Measurements from ENCODE around the gene GEMIN8.

GEMIN8 gene

DNA sequence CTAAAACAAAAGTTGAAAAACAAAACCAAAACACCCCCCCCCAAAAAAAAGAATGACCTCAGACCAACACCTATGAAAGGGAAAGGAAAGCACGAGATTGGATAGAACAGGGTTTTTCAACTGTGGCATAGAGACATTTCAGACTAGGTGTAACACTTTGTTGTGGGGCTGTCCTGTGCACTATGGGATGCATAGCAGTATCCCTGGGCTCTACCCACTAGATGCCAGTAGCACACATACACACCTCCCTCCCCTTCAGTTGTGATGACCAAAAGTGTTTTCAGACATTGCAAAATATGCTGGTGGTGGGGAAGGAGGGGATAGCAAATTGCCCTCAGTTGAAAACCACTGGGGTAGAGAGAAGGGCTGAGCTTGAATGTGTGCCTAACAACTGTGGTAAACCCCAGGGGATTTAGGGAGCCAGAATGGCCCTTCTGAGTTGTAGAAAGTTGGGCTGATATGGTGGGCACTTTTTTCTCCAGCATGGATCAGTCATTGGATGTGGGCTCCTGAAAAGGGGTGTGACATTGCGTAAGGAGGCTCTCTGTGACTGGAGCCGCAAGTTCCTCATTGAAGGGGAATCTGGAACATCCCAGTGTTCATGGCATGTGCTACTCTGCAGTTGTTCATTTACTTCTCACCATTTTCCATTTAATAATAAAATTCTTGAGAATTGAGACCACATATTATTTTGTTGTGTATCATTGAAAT, 8.8 kb upstream of the GEMIN8 start:
- TF ChIP-seq, protein P1, sequence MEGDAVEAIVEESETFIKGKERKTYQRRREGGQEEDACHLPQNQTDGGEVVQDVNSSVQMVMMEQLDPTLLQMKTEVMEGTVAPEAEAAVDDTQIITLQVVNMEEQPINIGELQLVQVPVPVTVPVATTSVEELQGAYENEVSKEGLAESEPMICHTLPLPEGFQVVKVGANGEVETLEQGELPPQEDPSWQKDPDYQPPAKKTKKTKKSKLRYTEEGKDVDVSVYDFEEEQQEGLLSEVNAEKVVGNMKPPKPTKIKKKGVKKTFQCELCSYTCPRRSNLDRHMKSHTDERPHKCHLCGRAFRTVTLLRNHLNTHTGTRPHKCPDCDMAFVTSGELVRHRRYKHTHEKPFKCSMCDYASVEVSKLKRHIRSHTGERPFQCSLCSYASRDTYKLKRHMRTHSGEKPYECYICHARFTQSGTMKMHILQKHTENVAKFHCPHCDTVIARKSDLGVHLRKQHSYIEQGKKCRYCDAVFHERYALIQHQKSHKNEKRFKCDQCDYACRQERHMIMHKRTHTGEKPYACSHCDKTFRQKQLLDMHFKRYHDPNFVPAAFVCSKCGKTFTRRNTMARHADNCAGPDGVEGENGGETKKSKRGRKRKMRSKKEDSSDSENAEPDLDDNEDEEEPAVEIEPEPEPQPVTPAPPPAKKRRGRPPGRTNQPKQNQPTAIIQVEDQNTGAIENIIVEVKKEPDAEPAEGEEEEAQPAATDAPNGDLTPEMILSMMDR (IDR thresholded peaks at IDR 0.05; ENCODE audit: extremely low read depth, insufficient read depth, missing control alignments) = no peak
- no peak for DNase-seq (ENCODE audit: low spot score)
- in situ Hi-C loops (cut with MboI; ENCODE audit: low pct_unique_long_range_greater_than_20kb, low sequenced_read_pairs, unreplicated experiment) = loop anchor here (10.0 to 25.0 kb wide), 3 partner anchors 144 to 534 kb away; no protein-coding TSS in a partner anchor

DNA sequence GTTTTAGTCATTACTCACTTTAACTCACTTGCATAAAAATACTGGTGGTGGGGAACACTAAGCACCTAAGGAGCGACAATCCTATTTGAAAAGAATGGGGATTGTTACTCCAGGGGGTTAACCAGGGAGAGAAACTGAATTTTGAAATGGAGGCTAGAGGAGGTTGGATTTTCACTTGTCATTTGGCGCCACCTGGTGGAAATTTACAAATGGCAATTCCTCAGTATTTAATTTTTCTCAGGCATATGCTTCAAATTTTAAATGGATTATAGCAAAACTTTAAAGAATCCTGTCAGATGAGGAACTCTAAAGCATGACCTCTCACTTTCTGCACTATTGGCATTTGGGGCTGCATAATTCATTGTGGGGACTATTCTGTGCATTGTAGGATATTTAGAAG, 2.7 kb upstream of the GEMIN8 start:
- in situ Hi-C loops (cut with MboI; ENCODE audit: low pct_unique_long_range_greater_than_20kb, low sequenced_read_pairs, unreplicated experiment) = loop anchor here (10.0 to 25.0 kb wide), 3 partner anchors 138 to 528 kb away; no protein-coding TSS in a partner anchor
- peak; percentile 59 for DNase-seq (ENCODE audit: low spot score)

DNA sequence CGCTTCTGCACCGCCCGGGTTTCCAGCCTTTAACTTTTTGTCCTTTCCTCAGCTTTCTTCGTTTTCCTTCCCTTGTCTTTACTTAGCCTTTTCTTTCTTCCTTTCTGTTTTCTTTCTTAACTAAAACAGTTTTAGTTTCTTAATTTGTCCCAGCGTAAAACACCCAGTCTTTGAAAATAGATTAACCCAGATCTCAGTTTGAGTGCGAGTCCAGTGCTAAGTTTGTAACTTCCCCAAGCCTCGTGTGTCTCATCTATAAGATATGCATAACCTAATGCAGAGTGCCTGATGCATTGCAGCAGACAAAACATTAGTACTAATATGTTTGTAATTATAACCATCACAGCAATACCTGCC, 460 bp upstream of the GEMIN8 start:
- in situ Hi-C loops (cut with MboI; ENCODE audit: low pct_unique_long_range_greater_than_20kb, low sequenced_read_pairs, unreplicated experiment) = loop anchor here (10.0 to 25.0 kb wide), 3 partner anchors 135 to 525 kb away; no protein-coding TSS in a partner anchor
- no peak for DNase-seq (ENCODE audit: low spot score)
- TF ChIP-seq, protein P1 (IDR thresholded peaks at IDR 0.05; ENCODE audit: extremely low read depth, insufficient read depth, missing control alignments) = no peak

More for the DNA sequence above, 2.7 kb upstream of the GEMIN8 start:
- TF ChIP-seq, protein P1 (IDR thresholded peaks at IDR 0.05; ENCODE audit: extremely low read depth, insufficient read depth, missing control alignments) = peak; percentile 59

DNA sequence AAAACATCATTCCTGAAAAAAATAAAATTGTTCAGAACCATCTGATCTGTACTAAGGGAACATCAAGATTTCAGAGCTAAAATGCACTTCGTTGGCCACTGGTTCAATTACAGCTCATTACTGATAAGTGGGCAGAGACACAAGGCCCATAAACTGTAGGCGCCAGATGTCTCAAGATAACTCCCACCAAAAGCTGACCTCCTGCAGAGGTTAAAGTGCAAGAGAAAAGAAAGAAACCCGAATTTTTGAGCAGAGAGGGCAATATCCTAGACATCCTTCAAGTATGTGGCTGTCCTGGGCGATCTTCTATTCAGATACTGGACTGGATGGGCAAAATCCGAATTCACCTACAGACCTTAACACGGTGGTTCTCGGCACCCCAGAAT, 660 bp downstream of the GEMIN8 start:
- in situ Hi-C loops (cut with MboI; ENCODE audit: low pct_unique_long_range_greater_than_20kb, low sequenced_read_pairs, unreplicated experiment) = loop anchor here (5.0 to 25.0 kb wide), 2 partner anchors 267 to 372 kb away; no protein-coding TSS in a partner anchor
- DNase-seq (ENCODE audit: low spot score) = no peak
- TF ChIP-seq, protein P1 (IDR thresholded peaks at IDR 0.05; ENCODE audit: extremely low read depth, insufficient read depth, missing control alignments) = no peak

DNA sequence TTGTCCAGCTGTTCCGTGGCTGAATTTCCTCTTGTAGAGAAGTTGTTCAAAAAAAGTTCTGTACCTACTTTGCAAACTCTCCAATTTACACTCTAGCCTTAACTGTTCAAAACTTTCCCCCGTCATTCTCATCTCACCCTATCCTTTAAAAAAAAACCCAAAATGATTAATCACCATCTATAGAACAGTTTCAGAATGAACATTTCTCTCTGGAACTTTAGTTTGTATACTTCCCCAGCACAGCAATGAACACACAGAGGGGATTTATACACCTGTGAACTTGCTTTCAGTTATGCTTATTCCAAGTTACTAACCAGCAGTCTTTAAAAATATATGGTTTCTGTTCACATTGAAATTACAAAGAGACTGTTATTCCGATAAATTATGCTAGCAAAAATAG, 1.2 kb downstream of the GEMIN8 start:
- in situ Hi-C loops (cut with MboI; ENCODE audit: low pct_unique_long_range_greater_than_20kb, low sequenced_read_pairs, unreplicated experiment) = loop anchor here (5.0 to 25.0 kb wide), 2 partner anchors 266 to 371 kb away; no protein-coding TSS in a partner anchor
- TF ChIP-seq, protein P1 (IDR thresholded peaks at IDR 0.05; ENCODE audit: extremely low read depth, insufficient read depth, missing control alignments) = no peak

DNA sequence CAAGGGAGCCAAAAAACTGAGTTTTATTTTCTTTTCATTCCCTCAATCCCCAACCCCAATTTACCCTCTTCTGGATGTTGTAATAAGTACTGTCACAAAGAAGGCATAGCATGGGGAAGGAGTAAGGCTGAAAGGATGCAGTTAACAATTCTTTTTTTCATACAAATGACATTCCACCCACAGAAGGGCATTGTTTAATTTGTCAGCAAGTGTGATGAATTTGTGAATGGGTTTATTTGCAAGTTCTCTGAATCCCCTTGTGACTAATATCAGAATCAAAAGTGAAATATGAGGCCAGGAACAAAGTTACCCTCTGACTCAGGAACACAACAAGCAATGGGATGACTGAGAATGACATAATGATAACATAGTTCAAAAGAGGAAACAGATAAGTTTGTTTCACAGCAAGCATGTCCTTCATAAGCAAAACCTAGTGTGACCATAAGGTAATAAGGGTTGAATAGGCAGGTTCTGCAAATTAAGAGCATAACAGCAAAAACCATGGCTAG, 2.1 kb downstream of the GEMIN8 start:
- TF ChIP-seq, protein P1 (IDR thresholded peaks at IDR 0.05; ENCODE audit: extremely low read depth, insufficient read depth, missing control alignments) = no peak
- DNase-seq (ENCODE audit: low spot score) = peak; percentile 56
- in situ Hi-C loops (cut with MboI; ENCODE audit: low pct_unique_long_range_greater_than_20kb, low sequenced_read_pairs, unreplicated experiment) = loop anchor here (5.0 to 25.0 kb wide), 2 partner anchors 265 to 370 kb away; no protein-coding TSS in a partner anchor

More for the DNA sequence above, 1.2 kb downstream of the GEMIN8 start:
- DNase-seq (ENCODE audit: low spot score) = no peak
